Femur (tissue), 1 donor: ENCODE measurements around the gene NDUFB3.

Experiments used
- DNase-seq: peaks from one replicate; pipeline ENCODE4 v3.0.0-alpha.2; 2017

NDUFB3 gene

GRCh38 chr2:201130524-201131186 is 58.9 kb downstream of the NDUFB3 start:
- no peak for DNase-seq

DNA sequence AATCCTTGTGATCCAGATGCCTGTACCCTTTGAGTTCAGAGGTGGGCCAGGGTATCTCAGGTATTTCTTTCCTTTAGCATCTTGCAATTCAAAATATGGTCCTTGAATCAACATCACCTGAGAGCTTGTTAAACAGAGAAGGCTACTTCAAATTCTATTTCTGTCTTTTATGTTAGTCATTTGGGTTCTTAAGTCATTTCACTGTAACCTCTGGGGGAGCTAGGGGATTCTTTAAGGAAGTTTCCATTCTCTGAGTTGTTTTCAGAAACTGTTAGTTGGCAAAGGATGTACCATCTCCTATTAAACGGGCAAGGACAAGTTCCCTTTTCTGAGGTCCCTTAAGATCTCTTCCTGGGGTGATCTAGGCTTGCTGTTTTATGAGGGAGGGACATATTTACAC is 60.7 kb downstream of the NDUFB3 start:
- no peak for DNase-seq
